DMS 273 treated with DMSO at 0.1 percent for 48 hours (cell line): ENCODE measurements around the gene LYPD6.

Experiments used
- DNase-seq: peaks from one replicate; lab custom pipeline; 2025; lab: John Stamatoyannopoulos, UW

Gene LYPD6

GRCh38 chr2:149348291-149348690, 17.9 kb downstream of the LYPD6 start:
- no peak for DNase-seq

GRCh38 chr2:149353421-149353820, 23.0 kb downstream of the LYPD6 start:
- DNase-seq = no peak

GRCh38 chr2:149355716-149356422, 25.5 kb downstream of the LYPD6 start:
- no peak for DNase-seq

- DNase-seq = no peak
Observed at GRCh38 chr2:149357058-149357457, 26.7 kb downstream of the LYPD6 start.

GRCh38 chr2:149360106-149360505, 29.7 kb downstream of the LYPD6 start:
- DNase-seq = no peak

- no peak for DNase-seq
Observed at GRCh38 chr2:149363958-149364357, 33.6 kb downstream of the LYPD6 start.

GRCh38 chr2:149364839-149365238, 34.5 kb downstream of the LYPD6 start:
- no peak for DNase-seq

GRCh38 chr2:149365931-149366583, 35.7 kb downstream of the LYPD6 start:
- no peak for DNase-seq

- no peak for DNase-seq
Observed at GRCh38 chr2:149370061-149370775, 39.8 kb downstream of the LYPD6 start.

GRCh38 chr2:149371476-149371875, 41.1 kb downstream of the LYPD6 start:
- no peak for DNase-seq

- DNase-seq = no peak
Observed at GRCh38 chr2:149375801-149376361, 45.5 kb downstream of the LYPD6 start.

- DNase-seq = no peak
Observed at GRCh38 chr2:149380205-149380604, 49.8 kb downstream of the LYPD6 start.

- no peak for DNase-seq
Observed at GRCh38 chr2:149383340-149383739, 53.0 kb downstream of the LYPD6 start.

- DNase-seq = no peak
Observed at GRCh38 chr2:149385350-149385749, 55.0 kb downstream of the LYPD6 start.

- DNase-seq = no peak
Observed at GRCh38 chr2:149387411-149387810, 57.0 kb downstream of the LYPD6 start.

- DNase-seq = no peak
Observed at GRCh38 chr2:149388120-149388816, 57.9 kb downstream of the LYPD6 start.

- DNase-seq = no peak
Observed at GRCh38 chr2:149389506-149390167, 59.2 kb downstream of the LYPD6 start.

- no peak for DNase-seq
Observed at GRCh38 chr2:149393614-149394013, 63.2 kb downstream of the LYPD6 start.

GRCh38 chr2:149394864-149395263, 64.5 kb downstream of the LYPD6 start:
- DNase-seq = no peak

- DNase-seq = no peak
Observed at GRCh38 chr2:149399934-149400615, 69.7 kb downstream of the LYPD6 start.

GRCh38 chr2:149400997-149401396, 70.6 kb downstream of the LYPD6 start:
- DNase-seq = no peak
